ENCODE measurements around the gene SND1.

GRCh38 chr7:127872122-127872521 lies 220.1 kb downstream of the SND1 start:
- TF ChIP-seq POLR2AphosphoS5 (IDR thresholded peaks at IDR 0.05; ENCODE audit: low read depth, low read length) (no peak), POLR2A (IDR thresholded peaks at IDR 0.05; ENCODE audit: low read depth, low read length) (no peak)

Measured in GM12892 (cell line).